Fibroblast of lung (primary cell): ENCODE results near the gene TMEM184B.

Source experiments
- CTCF ChIP-seq, 2 donors: IDR thresholded peaks in 1 of 2; conservative IDR thresholded peaks in 1 of 2; 1 replicate in 1 of 2; 2 replicates in 1 of 2; pipeline ENCODE4 v1.5.1; 2011 to 2012; ENCODE audit warnings: low read length in 2 of 2, control low read depth in 1 of 2, inconsistent platforms in 1 of 2, low read depth in 1 of 2, mild to moderate bottlenecking in 1 of 2
- EZH2 ChIP-seq: IDR thresholded peaks from 2 replicates; pipeline ENCODE4 v1.5.1; 2012; ENCODE audit warnings: low read length, control low read depth, mild to moderate bottlenecking; ENCODE audit errors: missing control alignments

- no peak for TF ChIP-seq CTCF (conservative IDR thresholded peaks at IDR 0.05 in 1 of 2, IDR thresholded peaks at IDR 0.05 in 1 of 2; ENCODE audit: low read depth in 1 of 2, low read length in 2 of 2)
- TF ChIP-seq EZH2, result no peak
Measured at GRCh38 chr22:38314933-38315822, 42.4 kb upstream of the TMEM184B start.
